Liver (tissue), 3 donors: ENCODE data around the gene TARBP1.

Experiments
- CTCF ChIP-seq: fragments of 150-350 bp; IDR thresholded peaks from 2 replicates; pipeline ENCODE4 v1.5.1; 2017; ENCODE audit warnings: improper control_type of control experiment, low read depth, low read length; ENCODE audit not compliant: missing input control
- EGR1 ChIP-seq, 2 donors: IDR thresholded peaks; 2 replicates each; pipeline ENCODE4 v1.6.1; 2016 to 2018; ENCODE audit warnings: antibody characterized with exemption in 2 of 2, low read depth in 2 of 2
- FOXA1 ChIP-seq: IDR thresholded peaks from 2 replicates; pipeline ENCODE4 v1.6.1; 2016; ENCODE audit warnings: antibody characterized with exemption
- FOXA2 ChIP-seq: IDR thresholded peaks from 2 replicates; pipeline ENCODE4 v1.6.1; 2016; ENCODE audit warnings: antibody characterized with exemption
- HNF4G ChIP-seq: IDR thresholded peaks from 2 replicates; pipeline ENCODE4 v1.6.1; 2016; ENCODE audit warnings: antibody characterized with exemption
- JUND ChIP-seq, 2 donors: IDR thresholded peaks; 2 replicates each; pipeline ENCODE4 v1.6.1; 2016; ENCODE audit warnings: antibody characterized with exemption in 2 of 2
- NR2F2 ChIP-seq: IDR thresholded peaks from 2 replicates; pipeline ENCODE4 v1.6.1; 2016; ENCODE audit warnings: antibody characterized with exemption
- RAD21 ChIP-seq, 2 donors: IDR thresholded peaks; 2 replicates each; pipeline ENCODE4 v1.6.1; 2016; ENCODE audit warnings: antibody characterized with exemption in 2 of 2, mild to moderate bottlenecking in 2 of 2
- REST ChIP-seq: IDR thresholded peaks from 2 replicates; pipeline ENCODE4 v1.6.1; 2016; ENCODE audit warnings: antibody characterized with exemption, mild to moderate bottlenecking
- RXRA ChIP-seq, 2 donors: IDR thresholded peaks; 2 replicates each; pipeline ENCODE4 v1.6.1; 2017 to 2018; ENCODE audit warnings: antibody characterized with exemption in 2 of 2, mild to moderate bottlenecking in 1 of 2
- TF ChIP-seq, protein P1 (sequence below): IDR thresholded peaks from 2 replicates; pipeline ENCODE4 v1.6.1; 2016; ENCODE audit warnings: antibody characterized with exemption
- TF ChIP-seq, protein P2 (sequence below): IDR thresholded peaks from 2 replicates; pipeline ENCODE4 v1.6.1; 2016; ENCODE audit warnings: antibody characterized with exemption
- donor health status: healthy.
- donor health status: healthy.

GRCh38 chr1:234440348-234440747 is 38.6 kb downstream of the TARBP1 start:
- TF ChIP-seq, protein P1, sequence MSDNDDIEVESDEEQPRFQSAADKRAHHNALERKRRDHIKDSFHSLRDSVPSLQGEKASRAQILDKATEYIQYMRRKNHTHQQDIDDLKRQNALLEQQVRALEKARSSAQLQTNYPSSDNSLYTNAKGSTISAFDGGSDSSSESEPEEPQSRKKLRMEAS: no peak
- TF ChIP-seq CTCF (no peak), RAD21 (IDR thresholded peaks at IDR 0.05) (no peak), EGR1 (IDR thresholded peaks at IDR 0.05; ENCODE audit: low read depth in 2 of 2) (no peak), REST (no peak), HNF4G (no peak), JUND (IDR thresholded peaks at IDR 0.05) (no peak), FOXA2 (no peak), NR2F2 (no peak), RXRA (IDR thresholded peaks at IDR 0.05) (no peak), FOXA1 (no peak)
- TF ChIP-seq, protein P2, sequence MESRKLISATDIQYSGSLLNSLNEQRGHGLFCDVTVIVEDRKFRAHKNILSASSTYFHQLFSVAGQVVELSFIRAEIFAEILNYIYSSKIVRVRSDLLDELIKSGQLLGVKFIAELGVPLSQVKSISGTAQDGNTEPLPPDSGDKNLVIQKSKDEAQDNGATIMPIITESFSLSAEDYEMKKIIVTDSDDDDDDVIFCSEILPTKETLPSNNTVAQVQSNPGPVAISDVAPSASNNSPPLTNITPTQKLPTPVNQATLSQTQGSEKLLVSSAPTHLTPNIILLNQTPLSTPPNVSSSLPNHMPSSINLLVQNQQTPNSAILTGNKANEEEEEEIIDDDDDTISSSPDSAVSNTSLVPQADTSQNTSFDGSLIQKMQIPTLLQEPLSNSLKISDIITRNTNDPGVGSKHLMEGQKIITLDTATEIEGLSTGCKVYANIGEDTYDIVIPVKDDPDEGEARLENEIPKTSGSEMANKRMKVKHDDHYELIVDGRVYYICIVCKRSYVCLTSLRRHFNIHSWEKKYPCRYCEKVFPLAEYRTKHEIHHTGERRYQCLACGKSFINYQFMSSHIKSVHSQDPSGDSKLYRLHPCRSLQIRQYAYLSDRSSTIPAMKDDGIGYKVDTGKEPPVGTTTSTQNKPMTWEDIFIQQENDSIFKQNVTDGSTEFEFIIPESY: no peak
